Keratinocyte (primary cell): ENCODE measurements around the gene REPIN1. TPM values are rescaled to one million over a fixed set of nuclear protein-coding genes. Genes with fewer than 3 reads are reported as not detected.

ENCODE experiments used
- DNase-seq: peaks from one replicate; pipeline ENCODE4 v3.0.0-alpha.2; 2011; ENCODE audit warnings: low read depth, missing footprints, low spot score
- FAIRE-seq: peaks from 2 replicates; lab custom pipeline; 2011; peaks lifted over from hg19 to GRCh38; lab: Jason Lieb, UNC
- H2AFZ ChIP-seq: 2 replicates; pipeline ENCODE4 v1.6.0; 2012; ENCODE audit warnings: low read length, control low read depth, inconsistent platforms; ENCODE audit not compliant: control insufficient read depth
- H3K27ac ChIP-seq: 2 replicates; pipeline ENCODE4 v1.5.1; 2011; ENCODE audit warnings: low read length; ENCODE audit not compliant: control insufficient read depth, insufficient read depth
- H3K27me3 ChIP-seq: 3 replicates; pipeline ENCODE4 v1.6.0; 2011; ENCODE audit warnings: low read length; ENCODE audit not compliant: control insufficient read depth, insufficient read depth; ENCODE audit errors: extremely low read depth
- H3K36me3 ChIP-seq, 2 experiments: 2 replicates in 1 of 2; 3 replicates in 1 of 2; pipeline ENCODE4 v1.5.1; 2011; ENCODE audit warnings: low read length in 2 of 2, mild to moderate bottlenecking in 1 of 2; ENCODE audit not compliant: control insufficient read depth in 2 of 2, insufficient read depth in 2 of 2; ENCODE audit errors: extremely low read depth in 1 of 2
- H3K4me1 ChIP-seq: 3 replicates; pipeline ENCODE4 v1.5.1; 2011; ENCODE audit warnings: low read length; ENCODE audit not compliant: control insufficient read depth, insufficient read depth; ENCODE audit errors: extremely low read depth
- H3K4me2 ChIP-seq: 3 replicates; pipeline ENCODE4 v1.6.0; 2011; ENCODE audit warnings: low read depth, low read length; ENCODE audit not compliant: control insufficient read depth, insufficient read depth; ENCODE audit errors: extremely low read depth
- H3K4me3 ChIP-seq, 3 experiments: fragments of 200-600 bp in 1 of 3; sonication (generic) in 1 of 3; 2 replicates in 2 of 3; 3 replicates in 1 of 3; pipeline ENCODE4 v1.5.1; 2011 to 2016; ENCODE audit warnings: low read length in 3 of 3, mild to moderate bottlenecking in 3 of 3, control low read depth in 2 of 3, inconsistent platforms in 1 of 3, low read depth in 1 of 3, mixed read lengths in 1 of 3, mixed run types in 1 of 3, moderate library complexity in 1 of 3; ENCODE audit not compliant: control insufficient read depth in 2 of 3, insufficient read depth in 2 of 3; ENCODE audit errors: extremely low read depth in 1 of 3
- H3K79me2 ChIP-seq: 2 replicates; pipeline ENCODE4 v1.6.0; 2012; ENCODE audit warnings: low read length; ENCODE audit not compliant: control insufficient read depth, insufficient read depth
- H3K9ac ChIP-seq: 3 replicates; pipeline ENCODE4 v1.6.0; 2011; ENCODE audit warnings: low read length; ENCODE audit not compliant: control insufficient read depth, insufficient read depth; ENCODE audit errors: extremely low read depth
- H3K9me1 ChIP-seq: 3 replicates; pipeline ENCODE4 v1.6.0; 2011; ENCODE audit warnings: low read length; ENCODE audit not compliant: control insufficient read depth, insufficient read depth; ENCODE audit errors: extremely low read depth
- H3K9me3 ChIP-seq: 2 replicates; pipeline ENCODE4 v1.5.1; 2012; ENCODE audit warnings: low read depth, low read length; ENCODE audit not compliant: control insufficient read depth
- H4K20me1 ChIP-seq: 3 replicates; pipeline ENCODE4 v1.6.0; 2011; ENCODE audit warnings: low read length; ENCODE audit not compliant: control insufficient read depth, insufficient read depth; ENCODE audit errors: extremely low read depth
- CTCF ChIP-seq, 3 experiments: IDR thresholded peaks in 1 of 3; conservative IDR thresholded peaks in 1 of 3; optimal IDR thresholded peaks in 1 of 3; 2 replicates in 2 of 3; 3 replicates in 1 of 3; pipeline versions ENCODE3 to v1.5.1; 2011; ENCODE audit warnings: low read length in 3 of 3, mild to moderate bottlenecking in 3 of 3, moderate library complexity in 2 of 3, control low read depth in 1 of 3, inconsistent platforms in 1 of 3; ENCODE audit not compliant: insufficient read depth in 2 of 3; ENCODE audit errors: extremely low read depth in 1 of 3
- EZH2 ChIP-seq: IDR thresholded peaks from one replicate; pipeline ENCODE4 v1.6.1; 2012; ENCODE audit warnings: inconsistent platforms, mild to moderate bottlenecking, low read length, moderate library complexity
- dilution Hi-C: fragments of 300-500 bp; cut with MboI; formaldehyde crosslinking; loops from one replicate; pipeline ENCODE4 v1.7.0; 2020; ENCODE audit warnings: low sequenced_read_pairs; ENCODE audit not compliant: extremely low pct_ligation_motif_present
- polyA plus RNA-seq, 5 experiments: library from polyadenylated mRNA; depleted of rRNA in 3 of 5; stranded (reverse) in 3 of 5; stranded (forward) in 1 of 5; unstranded in 1 of 5; fragments of >200 nt; gene quantifications; 1 replicate in 1 of 5; 2 replicates in 3 of 5; 3 replicates in 1 of 5; pipeline versions ENCODE4 v1.2.1 to v1.2.3, GENCODE V29; 2011 to 2012; ENCODE audit warnings: missing spikeins in 2 of 5, low read depth in 1 of 5, low replicate concordance in 1 of 5

The REPIN1 gene
- polyA plus RNA-seq, 1 donor (not counting 4 experiments of a cell fraction or from before 2014, with no cell fraction given): 9.3 TPM

DNA sequence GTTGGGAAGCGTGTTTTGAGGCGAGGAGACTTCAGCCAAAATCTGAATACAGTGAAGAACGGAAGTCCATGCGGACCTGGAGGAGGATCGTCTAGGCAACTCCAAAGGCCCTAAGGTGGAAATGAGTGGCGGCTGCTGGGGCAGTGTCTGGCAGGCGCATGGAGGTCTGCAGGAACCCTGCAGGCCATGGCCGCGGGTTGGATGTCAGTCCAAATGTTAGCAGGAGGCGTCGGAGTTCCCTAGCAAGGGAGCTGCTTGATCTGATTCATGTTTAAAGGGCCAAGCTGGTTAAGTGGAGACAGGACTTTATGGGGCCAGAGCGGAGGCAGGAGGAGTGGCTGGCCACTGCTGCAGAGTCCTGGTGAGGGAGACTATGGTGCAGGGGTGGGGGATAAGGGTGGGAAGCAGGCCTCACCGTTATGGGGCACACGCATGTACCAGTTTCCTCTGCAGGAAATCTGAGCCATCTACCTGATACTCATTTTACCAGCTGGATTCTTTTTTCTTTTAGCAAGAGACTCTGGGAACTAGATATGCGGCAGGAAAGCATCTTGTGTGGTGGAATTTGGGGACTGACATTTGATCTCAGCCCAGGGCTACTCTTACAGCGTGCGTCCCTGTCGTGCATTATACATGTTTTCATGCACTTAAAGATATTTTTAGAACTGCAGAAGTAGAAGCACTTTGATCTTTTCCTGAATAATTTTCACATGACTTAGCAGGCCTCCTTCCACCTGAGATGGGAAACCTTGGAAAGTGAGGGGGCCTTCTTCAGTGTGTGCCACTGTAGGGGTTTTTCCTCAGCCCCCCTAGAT lies 6.6 kb upstream of the REPIN1 start:
- Histone ChIP-seq H3K27me3 (no peaks in the 10 kb centered on the region), H3K4me1 (no peaks in the 10 kb centered on the region), H3K9me1 (no peaks in the 10 kb centered on the region), H3K79me2 (no peaks in the 10 kb centered on the region), H4K20me1 (no peaks in the 10 kb centered on the region), H3K27ac (no peak overlapping the region), H3K36me3 (no peaks in the 10 kb centered on the region), H3K9me3 (no peaks in the 10 kb centered on the region), H3K4me3 (no peak overlapping the region), H3K9ac (no peak overlapping the region), H2AFZ (no peak overlapping the region), H3K4me2 (no peak overlapping the region)
- DNase-seq (no peak), FAIRE-seq (no peak)
- dilution Hi-C loops: no loop called here
- TF ChIP-seq CTCF (optimal IDR thresholded peaks at IDR 0.05 in 1 of 3, IDR thresholded peaks at IDR 0.05 in 1 of 3, conservative IDR thresholded peaks at IDR 0.05 in 1 of 3; ENCODE audit: extremely low read depth in 1 of 3, insufficient read depth in 2 of 3, low read length in 3 of 3) (no peak), EZH2 (no peak)

DNA sequence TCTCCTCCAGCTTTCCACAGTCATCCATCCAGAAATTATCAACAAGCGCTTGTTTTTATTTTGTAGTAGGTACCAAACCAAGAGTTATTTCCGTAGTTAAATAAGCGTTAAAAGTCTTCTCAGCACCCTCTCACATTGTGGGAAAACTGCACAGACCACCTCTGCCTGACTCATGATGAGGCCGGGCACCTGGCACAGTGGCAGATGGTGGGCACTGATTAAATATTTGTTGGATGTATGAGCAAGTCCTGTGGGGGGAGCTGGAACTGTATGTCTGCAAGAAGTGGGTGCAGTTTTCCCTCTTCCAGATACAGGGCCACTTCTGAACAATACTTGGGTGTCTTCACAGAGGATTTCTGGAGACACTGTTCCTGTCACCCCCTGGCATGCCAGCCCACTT lies 5.3 kb upstream of the REPIN1 start:
- peaks cover 8% of the 10 kb centered on the region for H3K4me1 ChIP-seq
- no peak for DNase-seq
- no peaks in the 10 kb centered on the region for H3K9me1 ChIP-seq
- FAIRE-seq: no peak
- no peaks in the 10 kb centered on the region for H3K27me3 ChIP-seq
- no peaks in the 10 kb centered on the region for H4K20me1 ChIP-seq
- H3K27ac ChIP-seq: no peak overlapping the region
- H3K36me3 ChIP-seq: no peaks in the 10 kb centered on the region
- dilution Hi-C loops: no loop called here
- H3K9ac ChIP-seq: no peak overlapping the region
- no peak overlapping the region for H3K4me2 ChIP-seq
- TF ChIP-seq EZH2: no peak
- TF ChIP-seq CTCF (optimal IDR thresholded peaks at IDR 0.05 in 1 of 3, IDR thresholded peaks at IDR 0.05 in 1 of 3, conservative IDR thresholded peaks at IDR 0.05 in 1 of 3; ENCODE audit: extremely low read depth in 1 of 3, insufficient read depth in 2 of 3, low read length in 3 of 3): no peak
- no peak overlapping the region for H3K4me3 ChIP-seq
- H3K79me2 ChIP-seq: no peaks in the 10 kb centered on the region
- H3K9me3 ChIP-seq: no peaks in the 10 kb centered on the region
- H2AFZ ChIP-seq: no peak overlapping the region
